Panc1 (cell line): ENCODE data around the gene SART1. TPM values are rescaled to one million over a fixed set of nuclear protein-coding genes. Genes with fewer than 3 reads are reported as not detected.

Experiments
- ATAC-seq: fragments of 200-7000 bp; cut with Tn5 transposase; 2 replicates; pipeline ENCODE4 v1.9.1; 2020; ENCODE audit warnings: mild to moderate bottlenecking, moderate library complexity
- BruUV-seq: library from RNA; stranded (reverse); fragments of 400-500 nt; replicated peaks from 2 replicates; lab custom pipeline; 2021; lab: Mats Ljungman, UMichigan
- CTCF ChIA-PET: fragments of 300-600 bp; sonication (Branson Sonifier 250); formaldehyde crosslinking; loops from one replicate; lab custom pipeline; 2022; ENCODE audit warnings: antibody characterized with exemption; lab: Charles Lee
- POLR2A ChIA-PET: fragments of 300-600 bp; sonication (Branson Sonifier 250); formaldehyde crosslinking; loops from one replicate; lab custom pipeline; 2022; ENCODE audit warnings: antibody characterized with exemption; lab: Charles Lee
- DNase-seq: peaks from one replicate; pipeline ENCODE4 v3.0.0-alpha.2; 2010; ENCODE audit warnings: low read depth, low spot score
- H3K27ac ChIP-seq: 2 replicates; pipeline ENCODE4 v1.5.1; 2011; ENCODE audit warnings: mild to moderate bottlenecking, low read length, inconsistent platforms
- H3K27me3 ChIP-seq: fragments of 200-500 bp; sonication (Bioruptor generic); 2 replicates; pipeline ENCODE4 v1.6.0; 2014; ENCODE audit warnings: low read length, inconsistent platforms; ENCODE audit not compliant: control insufficient read depth, insufficient read depth
- H3K36me3 ChIP-seq: fragments of 200-500 bp; sonication (Bioruptor generic); 2 replicates; pipeline ENCODE4 v1.5.1; 2014; ENCODE audit warnings: inconsistent platforms, mild to moderate bottlenecking, low read length, moderate library complexity; ENCODE audit not compliant: control insufficient read depth, insufficient read depth
- H3K4me1 ChIP-seq: 2 replicates; pipeline ENCODE4 v1.5.1; 2011; ENCODE audit warnings: inconsistent platforms, mild to moderate bottlenecking, low read length, moderate library complexity; ENCODE audit not compliant: control insufficient read depth, insufficient read depth
- H3K4me3 ChIP-seq, 2 experiments: 2 replicates each; pipeline ENCODE4 v1.5.1; 2011 to 2012; ENCODE audit warnings: low read depth in 2 of 2, low read length in 2 of 2, mild to moderate bottlenecking in 2 of 2, inconsistent platforms in 1 of 2, moderate library complexity in 1 of 2
- H3K9me3 ChIP-seq: fragments of 200-500 bp; sonication (Bioruptor generic); 2 replicates; pipeline ENCODE4 v1.5.1; 2014; ENCODE audit warnings: low read depth, mild to moderate bottlenecking, inconsistent platforms, low read length, moderate library complexity; ENCODE audit not compliant: control insufficient read depth, insufficient read depth
- POLR2AphosphoS5 ChIP-seq: IDR thresholded peaks from 2 replicates; pipeline ENCODE4 v1.6.1; 2012; ENCODE audit warnings: mild to moderate bottlenecking, low read depth, low read length, moderate library complexity
- SIN3A ChIP-seq: IDR thresholded peaks from 2 replicates; pipeline ENCODE4 v1.6.1; 2012; ENCODE audit warnings: low read depth, mild to moderate bottlenecking, low read length, moderate library complexity, borderline replicate concordance; ENCODE audit not compliant: insufficient read depth
- TCF7L2 ChIP-seq: IDR thresholded peaks from 2 replicates; pipeline ENCODE4 v1.6.1; 2011; ENCODE audit warnings: mild to moderate bottlenecking, low read depth, low read length, inconsistent platforms
- in situ Hi-C: cut with HindIII; loops from 2 replicates; pipeline ENCODE4 v1.10.0; 2016; ENCODE audit warnings: low sequenced_read_pairs, low pct_unique_long_range_greater_than_20kb
- intact Hi-C: fragments of 100-400 bp; cut with micrococcal nuclease; formaldehyde crosslinking; loops from one replicate; pipeline ENCODE4 v1.10.0; 2022; ENCODE audit not compliant: unreplicated experiment
- total RNA-seq: library from RNA; stranded (reverse); gene quantifications from one replicate; pipeline ENCODE4 v1.2.1, GENCODE V29; 2021; ENCODE audit not compliant: unreplicated experiment
- TF ChIP-seq, protein P1 (sequence below), 2 experiments: IDR thresholded peaks; 2 replicates each; pipeline ENCODE4 v1.6.1; 2011 to 2012; ENCODE audit warnings: low read depth in 2 of 2, control low read depth in 1 of 2, low read length in 1 of 2, mild to moderate bottlenecking in 1 of 2, moderate library complexity in 1 of 2; ENCODE audit not compliant: insufficient read depth in 1 of 2
- TF ChIP-seq, protein P2 (sequence below): fragments of 450-650 bp; IDR thresholded peaks from 2 replicates; pipeline ENCODE4 v1.5.1; 2017; ENCODE audit warnings: mild to moderate bottlenecking

The SART1 gene
- total RNA-seq, 1 experiment from 2014 or later: 76.4 TPM

- DNase-seq (no peak), ATAC-seq (no peak)
- H3K4me1 ChIP-seq: peaks cover 14% of the 10 kb centered on the region
- no peaks in the 10 kb centered on the region for H3K9me3 ChIP-seq
- H3K4me3 ChIP-seq: no peak overlapping the region
- no peaks in the 10 kb centered on the region for H3K27me3 ChIP-seq
- intact Hi-C loops: no loop called here
- BruUV-seq: no TSS peak
- H3K27ac ChIP-seq: no peak overlapping the region
- in situ Hi-C loops: no loop called here
- no peak for TF ChIP-seq TCF7L2
- no peak for TF ChIP-seq SIN3A
- TF ChIP-seq, protein P1, sequence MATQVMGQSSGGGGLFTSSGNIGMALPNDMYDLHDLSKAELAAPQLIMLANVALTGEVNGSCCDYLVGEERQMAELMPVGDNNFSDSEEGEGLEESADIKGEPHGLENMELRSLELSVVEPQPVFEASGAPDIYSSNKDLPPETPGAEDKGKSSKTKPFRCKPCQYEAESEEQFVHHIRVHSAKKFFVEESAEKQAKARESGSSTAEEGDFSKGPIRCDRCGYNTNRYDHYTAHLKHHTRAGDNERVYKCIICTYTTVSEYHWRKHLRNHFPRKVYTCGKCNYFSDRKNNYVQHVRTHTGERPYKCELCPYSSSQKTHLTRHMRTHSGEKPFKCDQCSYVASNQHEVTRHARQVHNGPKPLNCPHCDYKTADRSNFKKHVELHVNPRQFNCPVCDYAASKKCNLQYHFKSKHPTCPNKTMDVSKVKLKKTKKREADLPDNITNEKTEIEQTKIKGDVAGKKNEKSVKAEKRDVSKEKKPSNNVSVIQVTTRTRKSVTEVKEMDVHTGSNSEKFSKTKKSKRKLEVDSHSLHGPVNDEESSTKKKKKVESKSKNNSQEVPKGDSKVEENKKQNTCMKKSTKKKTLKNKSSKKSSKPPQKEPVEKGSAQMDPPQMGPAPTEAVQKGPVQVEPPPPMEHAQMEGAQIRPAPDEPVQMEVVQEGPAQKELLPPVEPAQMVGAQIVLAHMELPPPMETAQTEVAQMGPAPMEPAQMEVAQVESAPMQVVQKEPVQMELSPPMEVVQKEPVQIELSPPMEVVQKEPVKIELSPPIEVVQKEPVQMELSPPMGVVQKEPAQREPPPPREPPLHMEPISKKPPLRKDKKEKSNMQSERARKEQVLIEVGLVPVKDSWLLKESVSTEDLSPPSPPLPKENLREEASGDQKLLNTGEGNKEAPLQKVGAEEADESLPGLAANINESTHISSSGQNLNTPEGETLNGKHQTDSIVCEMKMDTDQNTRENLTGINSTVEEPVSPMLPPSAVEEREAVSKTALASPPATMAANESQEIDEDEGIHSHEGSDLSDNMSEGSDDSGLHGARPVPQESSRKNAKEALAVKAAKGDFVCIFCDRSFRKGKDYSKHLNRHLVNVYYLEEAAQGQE (IDR thresholded peaks at IDR 0.05; ENCODE audit: insufficient read depth in 1 of 2, low read depth in 2 of 2, low read length in 1 of 2): no peak
- TF ChIP-seq POLR2AphosphoS5: no peak
- TF ChIP-seq, protein P2, sequence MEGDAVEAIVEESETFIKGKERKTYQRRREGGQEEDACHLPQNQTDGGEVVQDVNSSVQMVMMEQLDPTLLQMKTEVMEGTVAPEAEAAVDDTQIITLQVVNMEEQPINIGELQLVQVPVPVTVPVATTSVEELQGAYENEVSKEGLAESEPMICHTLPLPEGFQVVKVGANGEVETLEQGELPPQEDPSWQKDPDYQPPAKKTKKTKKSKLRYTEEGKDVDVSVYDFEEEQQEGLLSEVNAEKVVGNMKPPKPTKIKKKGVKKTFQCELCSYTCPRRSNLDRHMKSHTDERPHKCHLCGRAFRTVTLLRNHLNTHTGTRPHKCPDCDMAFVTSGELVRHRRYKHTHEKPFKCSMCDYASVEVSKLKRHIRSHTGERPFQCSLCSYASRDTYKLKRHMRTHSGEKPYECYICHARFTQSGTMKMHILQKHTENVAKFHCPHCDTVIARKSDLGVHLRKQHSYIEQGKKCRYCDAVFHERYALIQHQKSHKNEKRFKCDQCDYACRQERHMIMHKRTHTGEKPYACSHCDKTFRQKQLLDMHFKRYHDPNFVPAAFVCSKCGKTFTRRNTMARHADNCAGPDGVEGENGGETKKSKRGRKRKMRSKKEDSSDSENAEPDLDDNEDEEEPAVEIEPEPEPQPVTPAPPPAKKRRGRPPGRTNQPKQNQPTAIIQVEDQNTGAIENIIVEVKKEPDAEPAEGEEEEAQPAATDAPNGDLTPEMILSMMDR: no peak
- ChIA-PET POLR2A (interaction anchor here (0.7 kb wide), 1 partner anchor 88 kb away, joined by 10 read pairs; no protein-coding TSS in a partner anchor), CTCF (no interaction called here)
- H3K36me3 ChIP-seq: peaks cover 29% of the 10 kb centered on the region
Measured at GRCh38 chr11:65997286-65997685, 35.8 kb downstream of the SART1 start.

DNA sequence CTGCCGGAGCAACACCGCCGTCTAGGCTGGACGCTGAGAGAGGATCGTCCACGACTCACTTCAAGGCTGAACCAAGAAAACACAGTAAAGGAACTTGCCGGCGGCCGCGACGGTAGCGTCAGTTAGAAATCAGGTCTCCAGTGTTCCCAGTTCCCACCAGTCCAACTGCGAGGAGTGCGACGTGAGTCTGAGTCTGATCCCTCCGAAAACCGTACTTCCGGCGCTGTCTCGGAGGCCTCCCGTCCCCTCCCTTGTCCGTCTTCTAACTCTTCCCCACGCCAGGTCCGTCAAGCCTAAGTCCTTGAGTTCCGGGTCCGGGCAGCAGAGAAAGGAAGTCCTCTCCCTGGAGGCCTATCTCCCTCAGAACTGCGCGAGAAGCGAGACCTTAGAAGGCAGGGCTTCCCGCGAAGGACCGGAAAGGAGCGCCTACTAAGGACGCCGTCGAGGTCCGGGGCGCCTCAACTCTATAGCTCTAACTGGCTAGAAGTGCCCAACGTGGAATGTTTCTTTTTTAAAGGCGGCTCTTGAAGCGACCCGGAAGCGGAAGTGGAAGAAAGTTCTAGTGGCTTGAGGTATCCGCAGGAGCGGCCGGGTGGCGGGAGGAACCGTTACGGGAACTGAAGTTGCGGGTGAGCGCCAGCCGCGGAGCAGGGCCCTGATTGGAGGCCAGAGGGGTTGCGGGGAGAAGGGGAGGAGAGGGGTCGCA, 40.6 kb downstream of the SART1 start, which contains the start of the genes BANF1 and EIF1AD:
BANF1 (plus strand) TSS at position 562 of the 706 bp plus-strand sequence. CDS start 748 bp downstream, outside the sequence.
EIF1AD (minus strand) TSS at position 216 of the 706 bp plus-strand sequence. CDS start 1,768 bp downstream, outside the sequence.
- TF ChIP-seq POLR2AphosphoS5 (peak; percentile 92), SIN3A (peak; percentile 96), TCF7L2 (peak; percentile 78)
- TF ChIP-seq, protein P1 (IDR thresholded peaks at IDR 0.05; ENCODE audit: insufficient read depth in 1 of 2, low read depth in 2 of 2, low read length in 1 of 2): peak in 1 of 2 experiments; percentile 43; a peak in 2 of 4 replicates
- TF ChIP-seq, protein P2: no peak
- intact Hi-C loops (no loop called here), in situ Hi-C loops (no loop called here)
- H3K4me1 ChIP-seq: peaks cover 43% of the 10 kb centered on the region
- H3K4me3 ChIP-seq: peak within 1 kb of the TSS; percentile 63 to 100
- H3K9me3 ChIP-seq: no peaks in the 10 kb centered on the region
- H3K27ac ChIP-seq: peak within 1 kb of the TSS; percentile 100
- no TSS peak for BruUV-seq
- ChIA-PET CTCF (interaction anchor here (0.6 kb wide), 1 partner anchor 9 kb away, joined by 6 read pairs; no protein-coding TSS in a partner anchor), POLR2A (interaction anchor here (0.5 to 0.9 kb wide), 7 partner anchors 40 to 1031 kb away, joined by 3 to 14 read pairs (median 7); partner anchors contain the start of genes SF3B2, YIF1A and ZDHHC24)
- peaks cover 35% of the 10 kb centered on the region for H3K36me3 ChIP-seq
- ATAC-seq (peak; percentile 90), DNase-seq (peak; percentile 96)
- H3K27me3 ChIP-seq: no peaks in the 10 kb centered on the region
